ENCODE data around the gene SLC22A31. TPM values are rescaled to one million over a fixed set of nuclear protein-coding genes. Genes with fewer than 3 reads are reported as not detected.
"Not testable (repeated sequence)": the region's sequence is repeated elsewhere in the genome, so short reads cannot be mapped to it uniquely, and the experiment has no call there.

SLC22A31 gene
- 1 to 10 TPM in 1 of 2 experiments, under 1 TPM in 1; 0.49 to 1.3 TPM for total RNA-seq

- ATAC-seq (no peak), DNase-seq (peak; percentile 20)
- Mint-ChIP-seq H3K9me3 (ENCODE audit: low read depth) (no peaks in the 10 kb centered on the region), H3K27me3 (peaks cover 30% of the 10 kb centered on the region), H3K4me3 (peak within 1 kb of the TSS; percentile 36), H3K4me1 (peaks cover 13% of the 10 kb centered on the region), H3K27ac (no peak within 1 kb of the TSS), H3K36me3 (ENCODE audit: low read depth) (peaks cover 2% of the 10 kb centered on the region)
- ChIA-PET POLR2A (no interaction called here), CTCF (no interaction called here)
- intact Hi-C loops (cut with DNase I, micrococcal nuclease), result loop anchor here in 1 of 2 experiments (5.0 kb wide), 1 partner anchor 42 kb away; no protein-coding TSS in a partner anchor
Measured at GRCh38 chr16:89200124-89200849, at the start of gene SLC22A31. Gene SLC22A31, minus strand, starts transcription at chr16:89200537. Its CDS starts 36 bp downstream, at chr16:89200501.

GRCh38 chr16:89248196-89248982, 48.1 kb upstream of the SLC22A31 start:
- CTCF ChIA-PET, result interaction anchor here (1.1 kb wide), 1 partner anchor 32 kb away, joined by 7 read pairs; the partner anchor contains the start of gene ZNF778
- peak overlapping the region; percentile 71 for H3K4me3 Mint-ChIP-seq
- DNase-seq (peak; percentile 35), ATAC-seq (no peak)
- peaks cover 9% of the 10 kb centered on the region for H3K4me1 Mint-ChIP-seq
- POLR2A ChIA-PET, result no interaction called here
- peaks cover 8% of the 10 kb centered on the region for H3K9me3 Mint-ChIP-seq (ENCODE audit: low read depth)
- H3K27me3 Mint-ChIP-seq, result no peaks in the 10 kb centered on the region
- peaks cover 10% of the 10 kb centered on the region for H3K36me3 Mint-ChIP-seq (ENCODE audit: low read depth)
- no peak overlapping the region for H3K27ac Mint-ChIP-seq
- intact Hi-C loops (cut with DNase I, micrococcal nuclease), result loop anchor here in 1 of 2 experiments (5.0 to 10.0 kb wide), 2 partner anchors 329 to 1294 kb away; partner anchors contain the start of genes BANP and CPNE7

- intact Hi-C loops (cut with DNase I, micrococcal nuclease), result loop anchor here in 1 of 2 experiments (1.0 to 10.0 kb wide), 14 partner anchors 10 to 1293 kb away; partner anchors contain the start of genes ANKRD11, BANP, CDH15 and CHMP1A
- DNase-seq; H3K9me3 Mint-ChIP-seq (ENCODE audit: low read depth); H3K27me3 Mint-ChIP-seq; H3K27ac Mint-ChIP-seq: not testable (repeated sequence)
- Mint-ChIP-seq H3K4me3 (peak overlapping the region; percentile 71), H3K4me1 (peaks cover 15% of the 10 kb centered on the region), H3K36me3 (ENCODE audit: low read depth) (peaks cover 10% of the 10 kb centered on the region)
- POLR2A ChIA-PET, result interaction anchor here (1.0 kb wide), 2 partner anchors 30 to 55 kb away, joined by 5 to 6 read pairs; partner anchors contain the start of gene ZNF778
- peak; percentile 37 for ATAC-seq
- CTCF ChIA-PET, result interaction anchor here (0.6 to 1.2 kb wide), 4 partner anchors 31 to 462 kb away, joined by 3 to 7 read pairs (median 4); partner anchors contain the start of gene ZNF778
Measured at GRCh38 chr16:89247734-89248075, 47.4 kb upstream of the SLC22A31 start.

- ChIA-PET POLR2A (interaction anchor here (0.5 to 1.0 kb wide), 3 partner anchors 29 to 248 kb away, joined by 4 to 6 read pairs (median 5); partner anchors contain the start of gene ZNF778), CTCF (interaction anchor here (0.5 to 1.2 kb wide), 5 partner anchors 30 to 461 kb away, joined by 3 to 7 read pairs (median 3); partner anchors contain the start of gene ZNF778)
- Mint-ChIP-seq H3K4me1 (peaks cover 15% of the 10 kb centered on the region), H3K36me3 (ENCODE audit: low read depth) (peaks cover 10% of the 10 kb centered on the region), H3K9me3 (ENCODE audit: low read depth) (peaks cover 8% of the 10 kb centered on the region), H3K4me3 (peak overlapping the region; percentile 71), H3K27ac (no peak overlapping the region), H3K27me3 (no peaks in the 10 kb centered on the region)
- intact Hi-C loops (cut with DNase I, micrococcal nuclease), result loop anchor here in 1 of 2 experiments (1.0 to 10.0 kb wide), 14 partner anchors 10 to 1292 kb away; partner anchors contain the start of genes ANKRD11, BANP, CDH15 and CHMP1A
- peak; percentile 93 for ATAC-seq
- peak; percentile 99 for DNase-seq
Measured at GRCh38 chr16:89246903-89247733, 46.8 kb upstream of the SLC22A31 start.

- no peak overlapping the region for H3K27ac Mint-ChIP-seq
- no peak for ATAC-seq
- ChIA-PET CTCF (interaction anchor here (0.5 to 1.2 kb wide), 2 partner anchors 38 to 310 kb away, joined by 3 to 4 read pairs; no protein-coding TSS in a partner anchor), POLR2A (no interaction called here)
- peaks cover 15% of the 10 kb centered on the region for H3K4me1 Mint-ChIP-seq
- H3K36me3 Mint-ChIP-seq (ENCODE audit: low read depth), result peaks cover 10% of the 10 kb centered on the region
- no peak for DNase-seq
- intact Hi-C loops (cut with DNase I, micrococcal nuclease), result loop anchor here in 1 of 2 experiments (2.0 to 10.0 kb wide), 4 partner anchors 331 to 1292 kb away; partner anchors contain the start of genes BANP, CPNE7, SPATA2L and ZFPM1
- no peaks in the 10 kb centered on the region for H3K27me3 Mint-ChIP-seq
- peaks cover 8% of the 10 kb centered on the region for H3K9me3 Mint-ChIP-seq (ENCODE audit: low read depth)
- H3K4me3 Mint-ChIP-seq, result peak overlapping the region; percentile 71
Measured at GRCh38 chr16:89246383-89246902, 46.1 kb upstream of the SLC22A31 start.

GRCh38 chr16:89244754-89245153, 44.4 kb upstream of the SLC22A31 start:
- intact Hi-C loops (cut with DNase I, micrococcal nuclease), result loop anchor here (5.0 to 10.0 kb wide), 4 partner anchors 42 to 1290 kb away; partner anchors contain the start of genes ANKRD11 (in 1 of the 2), BANP (in 1 of the 2), CPNE7 (in 1 of the 2) and SLC22A31 (in 1 of the 2)
- POLR2A ChIA-PET, result no interaction called here
- CTCF ChIA-PET, result no interaction called here
- peaks cover 17% of the 10 kb centered on the region for H3K4me1 Mint-ChIP-seq
- DNase-seq (no peak), ATAC-seq (no peak)
- no peak overlapping the region for H3K27ac Mint-ChIP-seq
- H3K36me3 Mint-ChIP-seq (ENCODE audit: low read depth), result peaks cover 2% of the 10 kb centered on the region
- H3K4me3 Mint-ChIP-seq, result no peak overlapping the region
- H3K9me3 Mint-ChIP-seq (ENCODE audit: low read depth), result no peaks in the 10 kb centered on the region
- no peaks in the 10 kb centered on the region for H3K27me3 Mint-ChIP-seq

GRCh38 chr16:89244264-89244663, 43.9 kb upstream of the SLC22A31 start:
- H3K36me3 Mint-ChIP-seq (ENCODE audit: low read depth); H3K27ac Mint-ChIP-seq; H3K27me3 Mint-ChIP-seq; H3K9me3 Mint-ChIP-seq (ENCODE audit: low read depth); H3K4me3 Mint-ChIP-seq; ATAC-seq; CTCF ChIA-PET; DNase-seq: not testable (repeated sequence)
- peaks cover 18% of the 10 kb centered on the region for H3K4me1 Mint-ChIP-seq
- intact Hi-C loops (cut with DNase I, micrococcal nuclease), result loop anchor here (5.0 to 10.0 kb wide), 3 partner anchors 42 to 1289 kb away; partner anchors contain the start of genes ANKRD11 (in 1 of the 2), BANP (in 1 of the 2) and SLC22A31 (in 1 of the 2)
- POLR2A ChIA-PET, result interaction anchor here (0.6 kb wide), 1 partner anchor 287 kb away, joined by 5 read pairs; no protein-coding TSS in a partner anchor

GRCh38 chr16:89243664-89244063, 43.3 kb upstream of the SLC22A31 start:
- H3K9me3 Mint-ChIP-seq (ENCODE audit: low read depth), result no peaks in the 10 kb centered on the region
- no peak overlapping the region for H3K27ac Mint-ChIP-seq
- ChIA-PET POLR2A (interaction anchor here (0.6 kb wide), 1 partner anchor 287 kb away, joined by 5 read pairs; no protein-coding TSS in a partner anchor), CTCF (interaction anchor here (0.6 to 2.2 kb wide), 2 partner anchors 26 to 233 kb away, joined by 3 to 9 read pairs; partner anchors contain the start of gene ZNF778)
- H3K27me3 Mint-ChIP-seq, result no peaks in the 10 kb centered on the region
- H3K36me3 Mint-ChIP-seq (ENCODE audit: low read depth), result peaks cover 2% of the 10 kb centered on the region
- H3K4me1 Mint-ChIP-seq, result peaks cover 18% of the 10 kb centered on the region
- ATAC-seq, result no peak
- no peak for DNase-seq
- peak overlapping the region; percentile 33 for H3K4me3 Mint-ChIP-seq
- intact Hi-C loops (cut with DNase I, micrococcal nuclease), result loop anchor here (5.0 to 10.0 kb wide), 3 partner anchors 41 to 1289 kb away; partner anchors contain the start of genes ANKRD11 (in 1 of the 2), BANP (in 1 of the 2) and SLC22A31 (in 1 of the 2)

- ChIA-PET CTCF (interaction anchor here (2.2 kb wide), 1 partner anchor 25 kb away, joined by 9 read pairs; the partner anchor contains the start of gene ZNF778), POLR2A (no interaction called here)
- H3K36me3 Mint-ChIP-seq (ENCODE audit: low read depth), result peaks cover 2% of the 10 kb centered on the region
- H3K27ac Mint-ChIP-seq, result peak overlapping the region; percentile 21
- H3K27me3 Mint-ChIP-seq, result no peaks in the 10 kb centered on the region
- H3K9me3 Mint-ChIP-seq (ENCODE audit: low read depth), result no peaks in the 10 kb centered on the region
- peak overlapping the region; percentile 33 for H3K4me3 Mint-ChIP-seq
- H3K4me1 Mint-ChIP-seq, result peaks cover 18% of the 10 kb centered on the region
- DNase-seq (no peak), ATAC-seq (no peak)
- intact Hi-C loops (cut with DNase I, micrococcal nuclease), result loop anchor here (5.0 to 10.0 kb wide), 3 partner anchors 40 to 1288 kb away; partner anchors contain the start of genes ANKRD11 (in 1 of the 2), BANP (in 1 of the 2) and SLC22A31 (in 1 of the 2)
Measured at GRCh38 chr16:89242795-89243200, 42.5 kb upstream of the SLC22A31 start.

All from activated CD4-positive, alpha-beta T cell treated with anti-CD3 and anti-CD28 coated beads for 36 hours (primary cell).